GM10847 (cell line): Measurements from ENCODE around the gene ZDHHC1.

Experiments used
- POLR2A ChIP-seq: IDR thresholded peaks from 2 replicates; pipeline ENCODE4 v1.6.1; 2011; ENCODE audit not compliant: insufficient read length; ENCODE audit errors: extremely low read depth

ZDHHC1 gene

DNA sequence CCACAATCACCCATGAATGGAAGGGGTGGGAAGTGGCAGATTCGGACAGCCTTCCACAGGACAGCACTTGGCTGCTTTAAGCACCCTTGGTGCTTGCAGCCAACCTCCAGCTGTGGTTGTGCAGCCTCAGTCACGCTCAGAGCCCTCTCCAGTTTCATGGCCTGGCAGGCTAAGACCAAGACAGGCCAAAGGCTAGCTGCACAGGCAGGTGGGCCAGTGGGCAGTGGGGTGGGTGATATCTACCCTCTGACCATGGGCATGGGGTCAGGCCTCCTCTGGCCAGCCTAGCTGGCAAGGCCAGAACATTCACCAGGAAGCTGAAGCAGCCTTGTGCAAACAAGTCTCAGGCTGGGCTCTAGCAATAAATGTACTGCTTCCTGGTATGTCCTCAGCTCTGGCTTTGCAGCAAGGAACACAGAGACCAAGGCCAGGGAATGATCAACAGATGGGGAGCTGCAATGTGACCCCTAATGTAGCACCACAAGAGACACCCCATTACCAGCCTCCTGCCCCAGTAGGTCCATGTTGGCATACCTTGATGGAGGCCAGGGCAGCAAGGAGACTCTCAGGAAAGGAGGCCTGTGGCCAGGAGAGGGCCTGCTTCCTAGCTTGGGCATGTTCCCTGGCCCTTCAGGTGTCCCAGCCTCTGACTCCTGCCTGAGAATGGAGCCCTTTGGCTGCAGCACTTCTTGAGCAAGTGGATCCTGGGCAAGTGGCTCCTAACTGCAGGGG is 35.6 kb upstream of the ZDHHC1 start:
- no peak for TF ChIP-seq POLR2A

DNA sequence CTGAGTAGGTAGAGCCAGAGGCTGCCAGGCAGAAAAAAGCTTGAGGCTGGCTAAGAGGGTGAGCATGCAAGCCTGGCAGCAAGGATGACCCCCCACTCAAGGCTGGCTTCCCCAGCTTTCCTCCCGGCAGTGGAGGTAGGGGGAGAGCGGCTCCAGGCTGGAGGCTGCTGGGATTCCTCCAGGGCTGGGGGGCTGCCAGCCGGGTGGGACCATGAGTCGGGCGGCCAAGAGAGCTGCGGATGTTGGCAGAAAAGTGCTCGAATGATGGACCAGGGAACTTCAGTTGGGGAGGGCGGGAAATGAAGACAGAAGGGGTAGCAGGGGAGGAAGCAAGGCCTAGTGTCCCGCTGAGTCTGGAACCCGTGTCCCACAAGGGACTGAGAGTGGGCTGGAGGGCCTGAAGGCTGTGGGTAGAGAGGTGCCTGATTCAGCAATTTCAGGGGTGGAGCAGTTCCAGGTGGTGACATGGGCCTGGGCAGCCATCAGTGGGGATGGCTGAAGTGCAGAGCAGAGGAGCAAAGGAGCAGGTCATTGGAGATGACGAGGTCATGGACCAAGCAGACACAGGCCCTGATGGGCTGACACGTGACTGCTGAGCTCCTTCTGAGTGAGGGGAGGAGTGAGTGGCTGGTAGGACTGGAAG is 34.9 kb upstream of the ZDHHC1 start:
- no peak for TF ChIP-seq POLR2A

DNA sequence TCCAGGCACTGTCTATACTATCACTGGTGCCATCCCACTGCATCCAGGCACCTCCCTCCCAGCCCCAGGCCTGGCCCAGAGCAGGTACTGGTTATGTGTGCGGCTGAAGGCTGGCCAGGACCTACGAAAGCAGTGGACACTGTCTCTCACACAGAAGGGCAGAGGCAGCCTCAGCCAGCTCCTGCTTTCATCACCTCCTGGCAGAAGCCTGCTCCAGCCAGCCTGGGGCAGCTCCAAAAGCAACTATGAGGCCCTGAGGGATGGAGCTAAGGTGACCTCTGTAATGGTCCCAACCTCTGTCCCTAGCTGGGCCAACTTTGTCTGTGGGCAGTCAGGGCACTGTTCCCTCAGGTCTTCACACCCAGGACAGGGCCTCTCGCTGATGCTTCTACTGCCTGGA is 33.5 kb upstream of the ZDHHC1 start:
- TF ChIP-seq POLR2A = no peak

DNA sequence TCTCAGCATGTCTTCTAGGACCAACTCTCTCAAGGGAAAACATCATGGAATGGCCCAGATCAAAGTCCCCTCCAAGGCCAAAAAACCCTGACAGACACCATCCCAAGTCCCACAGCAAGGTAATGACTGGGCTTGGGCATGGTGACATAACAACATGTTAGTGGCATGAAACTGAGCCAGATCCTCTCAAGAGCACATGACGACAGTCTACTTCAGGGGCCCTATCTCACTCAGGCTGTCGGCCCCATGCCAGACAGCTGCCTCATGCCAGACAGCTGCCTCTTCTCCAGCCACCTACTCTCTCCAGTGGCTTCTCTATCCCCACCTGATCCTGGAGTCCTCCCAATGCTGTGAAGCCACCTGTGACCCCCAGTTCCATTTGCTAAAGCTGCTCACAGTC is 33.1 kb upstream of the ZDHHC1 start:
- no peak for TF ChIP-seq POLR2A

DNA sequence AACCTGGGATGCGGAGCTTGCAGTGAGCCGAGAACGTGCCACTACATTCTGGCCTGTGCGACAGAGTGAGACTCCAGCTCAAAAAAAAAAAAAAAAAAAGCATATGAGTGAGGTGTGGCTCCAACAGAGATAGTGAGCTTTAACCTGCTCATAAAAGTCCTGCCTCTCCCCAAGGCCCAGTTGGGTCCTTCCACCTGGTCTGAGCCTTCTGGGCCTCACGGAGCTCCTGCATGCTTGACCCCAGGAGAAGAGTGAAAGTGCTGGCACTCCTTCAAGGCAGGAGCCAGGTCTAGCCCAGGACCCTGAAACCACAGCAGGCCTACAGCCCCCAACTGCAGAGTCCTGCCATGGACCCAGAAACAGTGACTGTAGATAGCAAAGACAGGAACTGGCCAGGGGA is 32.3 kb upstream of the ZDHHC1 start:
- no peak for TF ChIP-seq POLR2A

DNA sequence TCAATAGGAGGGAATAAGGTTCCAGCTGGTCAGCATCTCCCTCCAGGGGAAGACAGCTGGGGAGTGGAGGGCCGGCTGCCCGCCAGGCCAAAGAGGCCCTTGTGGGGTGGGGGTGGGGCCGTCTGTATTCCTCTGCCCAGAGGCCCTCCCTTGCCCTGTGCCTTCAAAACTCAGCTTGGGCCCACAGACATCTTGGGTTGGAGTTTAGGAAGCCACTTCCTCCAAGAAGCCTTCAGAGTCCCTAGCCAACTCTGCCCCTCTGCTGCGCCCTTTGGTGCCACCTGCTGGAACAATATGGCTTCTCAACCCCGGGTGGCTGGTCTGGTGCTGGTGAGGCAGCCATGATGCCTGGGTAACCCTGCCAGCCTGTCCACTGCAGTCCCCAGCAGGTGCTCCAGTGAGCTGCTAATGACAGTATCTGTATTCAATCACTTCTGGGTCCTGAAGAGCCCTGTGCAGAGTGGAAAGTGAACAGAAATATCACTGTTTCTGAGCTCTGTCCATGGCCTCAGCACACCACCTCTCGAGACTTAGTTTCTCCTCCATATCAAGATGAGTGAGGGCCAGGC is 31.3 kb upstream of the ZDHHC1 start:
- no peak for TF ChIP-seq POLR2A

DNA sequence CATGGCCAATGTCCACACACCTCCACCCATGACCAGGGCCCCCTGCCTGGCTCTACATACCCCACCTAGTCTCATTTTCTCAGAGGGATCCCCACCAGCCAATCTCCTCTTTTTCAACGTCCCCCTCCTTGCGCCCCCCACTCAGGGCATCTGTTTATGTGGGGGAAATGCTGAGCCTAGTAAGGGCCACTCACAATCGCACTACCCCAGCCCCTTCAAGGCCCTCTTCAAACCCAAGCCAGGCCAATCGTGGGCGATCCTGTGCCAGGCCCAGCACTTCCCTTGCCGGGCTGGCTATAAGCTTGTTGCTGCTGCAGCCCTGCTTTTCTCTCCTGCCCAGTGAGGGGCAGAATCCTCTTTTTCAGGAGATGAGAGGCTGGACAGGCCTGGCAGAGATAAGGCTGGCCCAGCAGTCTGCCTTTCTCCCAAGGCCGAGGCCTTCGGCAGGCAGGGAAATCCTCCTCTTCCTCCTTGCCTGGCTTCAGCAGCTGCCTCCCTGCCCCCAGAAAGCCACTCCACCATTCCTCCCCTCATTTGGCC is 30.8 kb upstream of the ZDHHC1 start:
- no peak for TF ChIP-seq POLR2A

DNA sequence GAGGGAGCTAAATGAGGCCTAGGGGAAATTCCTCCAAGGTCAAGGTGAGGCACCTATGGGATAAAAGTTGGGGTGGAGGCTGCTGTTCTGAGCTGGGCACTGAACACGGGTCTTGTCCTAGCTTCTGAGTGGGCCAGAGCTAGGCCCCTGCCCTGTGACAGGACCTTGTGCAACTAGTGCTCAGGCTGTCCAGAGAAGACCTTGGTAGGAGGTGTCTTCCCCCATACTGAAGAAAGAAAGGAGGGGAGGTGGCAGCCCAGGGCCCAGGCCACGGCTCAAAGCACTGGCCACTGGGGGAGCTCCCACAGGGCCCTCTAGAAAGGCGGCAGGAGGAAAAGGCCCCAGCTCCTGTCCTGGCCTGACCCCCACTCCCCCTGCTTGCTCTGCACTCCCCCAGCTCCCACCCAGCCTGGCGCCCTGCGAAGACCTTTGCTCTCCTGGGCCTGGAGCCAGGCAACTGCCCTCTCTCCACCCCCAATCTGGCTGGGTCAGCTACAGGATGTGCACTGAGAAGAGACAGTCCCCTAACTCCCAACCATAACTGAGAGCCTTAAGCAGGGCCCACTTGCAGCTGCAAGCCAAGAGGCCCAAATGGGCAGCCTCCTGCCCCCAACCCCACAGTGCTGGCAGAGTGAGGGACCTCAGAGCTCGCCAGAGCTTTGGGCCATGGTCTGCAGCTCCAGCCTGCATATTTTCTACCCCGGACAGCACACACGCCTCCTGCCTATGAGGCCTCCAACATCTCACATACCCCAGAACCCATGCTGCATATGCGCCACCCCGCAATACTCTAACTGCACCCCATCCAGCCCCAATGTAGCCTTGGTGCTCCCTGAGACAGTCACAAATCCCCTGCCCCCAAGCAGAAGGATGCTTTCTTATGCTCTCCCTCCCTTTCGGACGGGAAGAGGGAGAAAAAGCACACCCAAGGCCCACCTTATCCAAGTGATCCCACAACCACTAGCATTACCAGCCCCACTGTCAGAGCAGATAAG is 29.9 kb upstream of the ZDHHC1 start:
- no peak for TF ChIP-seq POLR2A

DNA sequence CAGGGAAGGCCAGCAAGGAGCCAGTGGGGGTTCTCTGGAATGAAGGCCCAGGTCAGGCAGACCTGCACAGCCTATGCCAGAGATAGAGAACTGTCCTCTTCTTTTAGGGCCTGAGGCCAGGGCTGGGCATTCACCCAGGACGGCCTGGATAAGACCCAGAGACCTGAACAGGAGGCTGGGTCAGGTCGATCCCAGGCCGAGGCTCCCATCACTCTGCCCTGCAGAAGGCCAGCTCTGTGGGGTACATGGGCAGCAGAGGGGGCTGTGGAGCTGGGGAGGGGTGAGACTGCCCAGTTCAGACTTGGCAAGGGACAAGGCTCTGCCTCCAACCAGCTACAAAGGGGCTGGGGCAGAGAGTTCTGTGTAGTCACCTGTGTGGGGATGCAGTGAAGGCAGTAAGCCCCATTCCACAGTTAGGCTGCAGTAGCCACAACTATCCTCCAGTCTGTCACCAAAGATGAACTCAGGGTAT is 29.2 kb upstream of the ZDHHC1 start:
- TF ChIP-seq POLR2A = no peak

DNA sequence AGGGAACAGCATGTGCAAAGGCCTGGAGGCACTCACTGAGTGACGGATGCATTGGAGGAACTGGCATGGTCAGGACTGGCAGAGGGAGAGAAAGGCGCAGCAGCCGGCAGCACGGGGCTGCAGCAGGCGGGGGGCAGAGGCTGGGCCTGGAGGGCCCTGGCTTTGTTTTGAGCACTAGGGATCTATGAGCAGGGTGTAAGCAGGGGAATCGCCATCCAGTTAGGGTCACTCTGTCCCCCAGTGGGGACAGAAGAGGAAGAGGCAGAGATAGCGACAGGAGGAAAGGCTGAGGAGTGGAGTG is 28.8 kb upstream of the ZDHHC1 start:
- no peak for TF ChIP-seq POLR2A

DNA sequence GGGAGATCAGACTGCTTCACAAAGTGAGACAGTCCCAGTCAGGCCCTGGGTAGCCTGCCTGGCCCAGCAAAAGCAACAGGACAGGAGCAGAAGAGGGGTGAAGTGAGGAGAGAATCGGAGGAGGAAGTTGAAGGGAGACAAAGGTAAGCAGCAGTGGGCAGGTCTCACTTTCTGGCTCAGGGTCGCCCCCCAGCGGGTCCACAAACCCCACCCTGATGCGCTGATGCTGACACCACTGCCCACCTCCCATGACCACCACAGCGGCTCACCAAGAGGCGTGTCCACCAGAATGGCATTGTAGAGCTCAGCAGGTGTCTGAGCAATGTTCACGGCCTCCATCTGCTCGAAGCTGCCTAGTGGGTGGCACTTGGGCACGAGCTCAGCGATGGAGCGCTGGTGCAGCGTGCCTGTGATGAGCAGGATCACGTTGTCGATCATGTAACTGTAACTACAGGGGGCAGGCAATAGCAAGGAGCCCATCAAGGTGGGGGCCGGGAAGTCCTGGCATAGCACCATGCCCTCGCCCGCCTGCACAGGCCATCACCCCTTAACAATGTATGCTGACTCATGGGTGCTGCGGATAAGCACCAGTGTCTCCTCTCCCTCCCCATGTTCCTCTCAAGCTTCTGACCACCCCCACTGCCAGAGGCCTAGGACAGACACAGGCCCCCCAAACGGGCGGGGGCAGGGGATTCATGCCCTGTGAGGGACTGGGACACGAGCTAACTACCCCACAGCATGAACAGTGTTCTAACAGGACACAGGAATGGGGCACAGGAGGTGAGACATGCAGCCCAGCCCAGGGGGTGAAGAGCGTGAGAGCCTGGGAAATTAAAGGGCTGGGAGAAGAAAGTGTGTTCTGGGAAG is 28.2 kb upstream of the ZDHHC1 start:
- TF ChIP-seq POLR2A = no peak

DNA sequence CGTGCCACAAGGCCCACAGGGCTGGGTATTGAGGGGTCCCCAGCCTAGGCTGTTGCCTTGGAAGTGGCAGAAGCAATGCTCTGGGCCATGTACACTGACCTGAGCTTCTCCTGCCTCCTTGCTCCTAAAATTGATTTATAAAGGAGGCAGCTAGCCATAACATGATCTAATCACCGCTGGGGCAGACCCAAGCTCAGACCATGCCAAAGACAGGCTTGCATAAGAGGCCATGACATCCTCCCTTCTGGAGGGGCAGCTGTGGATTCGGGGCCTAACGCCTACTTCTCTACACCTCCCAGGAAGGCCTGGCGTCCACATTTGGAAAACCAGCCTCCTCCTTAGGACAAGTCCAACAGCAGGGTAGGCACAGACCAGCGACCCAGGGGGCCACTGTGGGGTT is 27.0 kb upstream of the ZDHHC1 start:
- TF ChIP-seq POLR2A = no peak

DNA sequence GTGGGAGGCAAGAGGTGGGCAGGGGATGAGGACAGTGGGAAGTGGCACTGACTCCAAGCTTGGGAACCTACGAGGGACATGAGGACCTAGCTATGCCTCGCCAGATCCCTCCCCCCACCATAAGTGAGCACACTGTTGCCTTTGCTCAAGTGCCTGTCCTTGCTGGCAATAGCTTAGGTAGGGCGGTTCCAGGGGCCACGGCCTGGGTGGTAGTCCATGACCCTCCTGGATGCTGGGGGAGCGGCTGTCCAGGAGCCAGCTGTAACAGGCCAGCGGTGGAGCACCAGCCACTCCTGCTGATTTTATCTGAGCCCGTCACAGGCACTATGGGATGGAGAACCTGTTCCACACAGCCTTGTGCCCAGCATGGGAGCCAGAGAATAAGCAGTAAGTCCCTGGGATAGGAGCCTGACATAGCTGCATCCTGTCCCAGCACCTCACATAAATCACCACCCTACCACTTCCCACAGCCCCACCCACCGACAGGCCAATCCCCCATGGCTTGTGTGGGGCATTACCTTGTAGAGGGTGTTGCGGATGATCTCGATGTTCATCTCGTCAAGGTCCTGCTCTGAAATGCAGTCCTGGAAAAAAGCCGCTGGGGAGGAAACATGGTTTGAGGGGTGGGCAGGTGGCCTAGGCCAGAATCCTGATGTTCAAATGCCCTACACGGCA is 26.4 kb upstream of the ZDHHC1 start:
- TF ChIP-seq POLR2A = no peak

DNA sequence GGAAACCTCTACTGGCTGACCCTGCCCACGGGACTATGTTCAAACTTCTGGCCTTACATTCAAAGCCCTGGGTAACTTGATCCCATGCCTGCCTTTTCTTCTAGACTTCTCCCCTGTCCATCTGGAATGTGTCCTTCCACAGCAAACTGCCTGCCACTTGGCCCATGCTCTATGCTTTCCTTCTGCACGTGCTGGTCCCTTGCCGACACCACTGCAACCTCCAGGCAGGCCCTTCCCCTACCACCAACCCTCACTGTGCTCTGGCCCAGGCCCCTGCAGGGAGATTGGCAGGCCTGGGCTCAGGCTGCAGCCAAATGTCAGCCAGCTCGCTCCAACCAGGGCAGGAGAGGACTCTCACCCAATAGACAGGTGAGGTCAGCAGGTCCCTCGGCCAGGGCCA is 25.6 kb upstream of the ZDHHC1 start:
- no peak for TF ChIP-seq POLR2A
